Measurements from ENCODE around the gene PPP2R5C. TPM values are rescaled to one million over a fixed set of nuclear protein-coding genes. Genes with fewer than 3 reads are reported as not detected.

PPP2R5C gene
- polyA plus RNA-seq, 4 donors, result 59.6 to 90.8 (median 74.2) TPM

DNA sequence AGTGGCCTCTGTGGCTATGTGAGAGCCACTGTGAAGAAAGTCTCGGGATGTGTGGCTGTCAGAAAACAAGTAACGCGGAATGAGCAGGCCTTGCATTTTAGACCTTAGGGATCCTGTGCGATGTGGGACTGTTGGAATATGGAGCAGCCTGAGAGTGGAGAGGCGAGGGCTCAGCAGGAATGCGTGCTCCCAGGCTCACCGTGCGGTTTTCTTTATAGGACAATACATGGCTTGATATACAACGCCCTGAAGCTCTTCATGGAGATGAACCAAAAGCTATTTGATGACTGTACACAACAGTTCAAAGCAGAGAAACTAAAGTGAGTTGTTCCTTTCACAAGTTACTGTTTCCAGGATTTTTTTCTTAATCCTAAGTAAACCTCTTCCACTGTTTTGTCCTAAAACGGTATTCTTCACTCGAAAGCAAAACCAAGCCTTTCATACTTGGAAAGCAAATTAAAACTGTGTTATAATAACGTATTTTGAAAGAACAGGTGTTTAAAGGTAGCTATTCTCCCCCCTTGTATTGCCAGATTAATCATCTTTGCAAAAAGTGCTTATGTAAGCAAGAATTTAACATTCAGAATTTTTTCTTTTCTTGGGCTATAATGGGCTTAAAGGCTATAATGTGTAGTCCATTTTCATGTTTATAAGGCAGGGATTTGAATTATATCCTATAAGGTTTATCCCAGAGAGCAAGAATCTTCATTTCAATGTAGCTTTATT is 148.0 kb downstream of the PPP2R5C start:
- no peak for FAIRE-seq

DNA sequence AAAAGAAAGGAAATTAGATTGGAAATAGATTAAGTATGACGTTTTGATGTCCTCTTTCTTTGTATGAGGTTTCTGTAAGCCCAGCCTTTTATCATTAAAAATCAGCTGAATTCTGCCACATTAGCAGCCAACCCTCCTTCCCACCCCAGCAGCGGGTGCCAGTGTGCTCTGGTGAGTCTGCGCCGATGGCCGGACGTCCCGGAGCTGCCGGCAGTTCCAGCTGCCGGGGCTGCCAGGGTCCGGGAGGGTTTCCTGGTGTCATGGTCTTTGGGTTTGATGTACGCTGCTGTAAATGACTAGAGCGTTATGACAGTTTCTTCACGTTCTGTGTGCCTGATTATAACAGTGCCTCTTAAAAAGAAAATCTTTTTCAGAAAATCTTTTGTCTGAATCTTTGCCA is 151.3 kb downstream of the PPP2R5C start:
- no peak for FAIRE-seq
- WGBS, 3 donors, result 92 to 93% (median 93%) methylated on average over 13 of the region's 13 CpGs
- no peak for DNase-seq

More for the DNA sequence above, 148.0 kb downstream of the PPP2R5C start:
- no peaks in the 10 kb centered on the region for H3K4me1 ChIP-seq (ENCODE audit: control insufficient read depth in 3 of 3, insufficient read depth in 2 of 3, low read depth in 1 of 3, low read length in 2 of 3)
- 96 to 97% (median 96%) methylated on average over 12 of the region's 12 CpGs for WGBS, 3 donors
- H3K27ac ChIP-seq (ENCODE audit: low read depth in 1 of 3, low read length in 2 of 3), result no peak overlapping the region
- no peaks in the 10 kb centered on the region for H3K9me3 ChIP-seq (ENCODE audit: control insufficient read depth in 2 of 2, insufficient read depth in 1 of 2, low read depth in 1 of 2, low read length in 1 of 2)
- no peak for DNase-seq
- H3K36me3 ChIP-seq (ENCODE audit: control insufficient read depth in 3 of 3, insufficient read depth in 2 of 3, low read depth in 1 of 3, low read length in 3 of 3), result peaks cover 7 to 69% (median 18%) of the 10 kb centered on the region in 3 donors
- H3K4me3 ChIP-seq (ENCODE audit: low read depth in 1 of 3, low read length in 3 of 3), result no peak overlapping the region
- no peaks in the 10 kb centered on the region for H3K27me3 ChIP-seq (ENCODE audit: control insufficient read depth in 3 of 3, insufficient read depth in 3 of 3, low read length in 3 of 3)

DNA sequence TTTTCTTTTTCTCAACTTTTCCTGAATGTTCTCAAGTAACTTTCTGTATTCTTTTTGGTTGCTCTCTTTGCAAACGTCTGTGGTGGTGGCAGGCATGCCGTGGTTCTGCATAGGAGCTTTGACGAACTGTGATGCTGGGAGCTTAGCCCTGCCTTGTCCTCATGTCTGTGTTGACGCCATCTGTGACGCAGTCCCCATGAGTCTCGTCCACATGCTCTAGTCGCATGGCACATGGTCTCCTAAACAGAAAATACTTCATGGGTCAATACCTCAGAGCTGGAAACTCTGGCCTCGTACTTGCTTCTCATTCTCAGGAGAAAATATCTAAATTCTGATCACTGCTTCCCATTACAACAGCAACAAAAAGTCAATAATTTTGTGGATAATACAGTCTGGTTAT is 152.6 kb downstream of the PPP2R5C start:
- FAIRE-seq, result no peak
- DNase-seq, result no peak
- Histone ChIP-seq H3K27ac (ENCODE audit: low read depth in 1 of 3, low read length in 2 of 3) (no peak overlapping the region), H3K36me3 (ENCODE audit: control insufficient read depth in 3 of 3, insufficient read depth in 2 of 3, low read depth in 1 of 3, low read length in 3 of 3) (peaks cover 9 to 63% (median 14%) of the 10 kb centered on the region in 3 donors), H3K4me3 (ENCODE audit: low read depth in 1 of 3, low read length in 3 of 3) (no peak overlapping the region), H3K4me1 (ENCODE audit: control insufficient read depth in 3 of 3, insufficient read depth in 2 of 3, low read depth in 1 of 3, low read length in 2 of 3) (no peaks in the 10 kb centered on the region), H3K9me3 (ENCODE audit: control insufficient read depth in 2 of 2, insufficient read depth in 1 of 2, low read depth in 1 of 2, low read length in 1 of 2) (no peaks in the 10 kb centered on the region), H3K27me3 (ENCODE audit: control insufficient read depth in 3 of 3, insufficient read depth in 3 of 3, low read length in 3 of 3) (no peaks in the 10 kb centered on the region)
- 93 to 95% (median 95%) methylated on average over 8 of the region's 8 CpGs for WGBS, 3 donors

More for the DNA sequence above, 151.3 kb downstream of the PPP2R5C start:
- Histone ChIP-seq H3K4me3 (ENCODE audit: low read depth in 1 of 3, low read length in 3 of 3) (no peak overlapping the region), H3K27ac (ENCODE audit: low read depth in 1 of 3, low read length in 2 of 3) (no peak overlapping the region), H3K36me3 (ENCODE audit: control insufficient read depth in 3 of 3, insufficient read depth in 2 of 3, low read depth in 1 of 3, low read length in 3 of 3) (peaks cover 7 to 68% (median 14%) of the 10 kb centered on the region in 3 donors), H3K4me1 (ENCODE audit: control insufficient read depth in 3 of 3, insufficient read depth in 2 of 3, low read depth in 1 of 3, low read length in 2 of 3) (no peaks in the 10 kb centered on the region), H3K27me3 (ENCODE audit: control insufficient read depth in 3 of 3, insufficient read depth in 3 of 3, low read length in 3 of 3) (no peaks in the 10 kb centered on the region), H3K9me3 (ENCODE audit: control insufficient read depth in 2 of 2, insufficient read depth in 1 of 2, low read depth in 1 of 2, low read length in 1 of 2) (no peaks in the 10 kb centered on the region)

DNA sequence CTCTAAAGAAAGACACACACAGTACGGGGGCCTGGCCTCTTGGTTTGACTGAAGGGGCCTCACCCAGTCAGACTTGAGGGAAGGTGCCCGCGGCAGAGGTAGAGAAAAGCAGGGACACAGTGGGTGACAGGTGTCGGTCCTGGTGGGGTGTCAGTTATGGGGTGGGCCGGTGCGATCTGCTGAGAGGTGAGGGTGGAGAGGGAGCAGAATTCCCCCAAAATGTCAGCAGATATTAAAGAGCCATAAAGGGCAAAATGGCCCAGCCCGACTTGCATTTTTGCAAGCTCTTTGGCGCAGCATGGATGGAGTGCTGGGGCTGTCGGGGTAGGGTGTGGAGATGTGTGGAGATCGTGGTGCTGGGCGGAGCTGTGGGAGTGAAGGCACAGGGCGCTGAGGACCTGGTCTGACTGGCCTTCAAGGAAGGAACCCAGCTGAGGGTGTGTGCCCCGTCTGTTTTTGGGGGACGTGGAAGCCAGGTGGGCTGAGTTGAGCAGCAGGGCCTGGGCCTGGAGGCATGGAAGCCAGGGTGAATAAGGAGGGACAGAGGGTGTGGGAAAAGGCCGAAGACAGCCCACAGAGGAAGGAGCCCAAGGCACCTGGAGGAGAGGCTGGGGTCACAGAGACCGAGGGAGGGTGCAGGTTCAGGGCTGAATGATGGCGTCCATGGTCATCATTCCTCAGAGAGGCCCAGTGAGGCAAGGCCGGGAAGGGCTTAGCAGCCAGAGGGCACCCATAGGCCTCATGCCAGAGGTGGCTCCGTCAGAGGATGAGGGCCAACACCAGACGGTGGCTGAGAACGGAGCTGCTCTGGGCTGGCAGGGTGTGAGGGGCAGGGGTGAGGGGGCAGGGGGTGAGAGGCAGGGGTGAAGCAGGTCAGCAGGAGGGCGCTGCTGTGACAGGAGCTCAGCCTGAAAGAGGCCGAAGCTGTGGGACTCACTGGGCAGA is 154.6 kb downstream of the PPP2R5C start:
- Histone ChIP-seq H3K4me1 (ENCODE audit: control insufficient read depth in 3 of 3, insufficient read depth in 2 of 3, low read depth in 1 of 3, low read length in 2 of 3) (no peaks in the 10 kb centered on the region), H3K36me3 (ENCODE audit: control insufficient read depth in 3 of 3, insufficient read depth in 2 of 3, low read depth in 1 of 3, low read length in 3 of 3) (peaks cover 10 to 62% (median 11%) of the 10 kb centered on the region in 3 donors), H3K4me3 (ENCODE audit: low read depth in 1 of 3, low read length in 3 of 3) (no peak overlapping the region), H3K27me3 (ENCODE audit: control insufficient read depth in 3 of 3, insufficient read depth in 3 of 3, low read length in 3 of 3) (no peaks in the 10 kb centered on the region), H3K9me3 (ENCODE audit: control insufficient read depth in 2 of 2, insufficient read depth in 1 of 2, low read depth in 1 of 2, low read length in 1 of 2) (no peaks in the 10 kb centered on the region), H3K27ac (ENCODE audit: low read depth in 1 of 3, low read length in 2 of 3) (no peak overlapping the region)
- no peak for DNase-seq
- 94 to 95% (median 95%) methylated on average over 19 to 23 of the region's 23 CpGs for WGBS, 3 donors
- FAIRE-seq, result no peak

DNA sequence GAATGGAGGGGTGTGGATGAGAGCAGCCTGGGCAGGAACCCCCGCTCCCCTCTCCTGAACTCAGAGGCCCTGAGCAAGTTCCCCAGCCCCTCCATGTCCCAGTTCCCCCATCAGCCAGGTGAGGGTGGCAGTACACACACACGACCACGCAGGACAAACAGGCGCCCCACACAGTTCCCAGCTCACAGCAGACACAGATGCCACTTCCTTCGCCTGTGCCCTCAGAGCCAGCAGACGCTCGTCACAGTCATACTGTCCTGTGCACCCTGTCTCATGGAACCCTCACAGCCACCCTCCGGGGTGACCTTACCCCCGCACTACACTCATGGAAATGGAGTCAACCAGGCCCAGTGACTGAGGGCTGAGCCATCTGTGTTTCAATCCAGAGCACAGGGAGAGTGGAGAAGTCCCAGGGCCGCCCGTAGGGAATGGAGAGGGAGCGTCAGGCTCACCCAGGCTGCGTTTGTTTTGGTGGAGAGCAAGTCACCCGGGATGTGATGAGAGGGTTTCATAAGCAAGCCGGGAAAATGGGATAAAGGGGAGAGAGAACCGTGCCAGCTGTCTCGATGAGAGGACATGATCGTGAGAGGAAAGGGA is 155.4 kb downstream of the PPP2R5C start:
- H3K4me3 ChIP-seq (ENCODE audit: low read depth in 1 of 3, low read length in 3 of 3), result no peak overlapping the region
- no peak for FAIRE-seq
- H3K27ac ChIP-seq (ENCODE audit: low read depth in 1 of 3, low read length in 2 of 3), result no peak overlapping the region
- WGBS, 3 donors, result 84 to 92% (median 92%) methylated on average over 17 to 18 of the region's 18 CpGs
- no peaks in the 10 kb centered on the region for H3K4me1 ChIP-seq (ENCODE audit: control insufficient read depth in 3 of 3, insufficient read depth in 2 of 3, low read depth in 1 of 3, low read length in 2 of 3)
- no peak for DNase-seq
- no peaks in the 10 kb centered on the region for H3K27me3 ChIP-seq (ENCODE audit: control insufficient read depth in 3 of 3, insufficient read depth in 3 of 3, low read length in 3 of 3)
- no peaks in the 10 kb centered on the region for H3K9me3 ChIP-seq (ENCODE audit: control insufficient read depth in 2 of 2, insufficient read depth in 1 of 2, low read depth in 1 of 2, low read length in 1 of 2)
- H3K36me3 ChIP-seq (ENCODE audit: control insufficient read depth in 3 of 3, insufficient read depth in 2 of 3, low read depth in 1 of 3, low read length in 3 of 3), result peaks cover 10 to 59% (median 11%) of the 10 kb centered on the region in 3 donors

DNA sequence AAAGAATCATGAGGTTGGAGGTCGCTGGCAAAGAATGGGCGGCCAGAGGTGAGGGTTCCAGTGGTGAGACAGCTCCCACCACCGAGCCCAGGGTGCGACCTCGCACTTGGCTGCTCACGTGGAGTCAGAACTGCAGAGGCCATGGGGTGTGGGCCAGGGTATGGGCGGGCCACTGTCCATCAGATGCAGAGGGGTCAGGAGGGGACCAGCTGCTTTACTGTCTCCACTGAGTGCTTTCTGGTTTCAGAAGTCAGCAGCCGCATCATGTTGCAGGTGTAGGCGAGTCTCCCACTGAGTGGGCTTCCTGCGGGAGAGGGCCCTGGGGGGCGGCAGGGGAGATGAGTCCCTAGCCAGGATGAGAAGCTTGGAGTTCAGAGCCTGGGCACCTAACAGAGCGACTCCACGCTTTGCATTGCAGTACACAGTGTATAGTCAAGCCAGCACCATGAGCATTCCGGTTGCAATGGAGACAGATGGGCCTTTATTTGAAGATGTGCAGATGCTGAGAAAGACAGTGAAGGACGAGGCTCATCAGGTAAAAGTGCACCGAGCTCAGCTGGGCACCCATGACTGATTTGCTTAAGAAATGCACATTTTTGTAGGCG is 156.0 kb downstream of the PPP2R5C start:
- Histone ChIP-seq H3K36me3 (ENCODE audit: control insufficient read depth in 3 of 3, insufficient read depth in 2 of 3, low read depth in 1 of 3, low read length in 3 of 3) (peaks cover 8 to 62% (median 11%) of the 10 kb centered on the region in 3 donors), H3K4me1 (ENCODE audit: control insufficient read depth in 3 of 3, insufficient read depth in 2 of 3, low read depth in 1 of 3, low read length in 2 of 3) (no peaks in the 10 kb centered on the region), H3K9me3 (ENCODE audit: control insufficient read depth in 2 of 2, insufficient read depth in 1 of 2, low read depth in 1 of 2, low read length in 1 of 2) (no peaks in the 10 kb centered on the region), H3K4me3 (ENCODE audit: low read depth in 1 of 3, low read length in 3 of 3) (no peak overlapping the region), H3K27me3 (ENCODE audit: control insufficient read depth in 3 of 3, insufficient read depth in 3 of 3, low read length in 3 of 3) (no peaks in the 10 kb centered on the region), H3K27ac (ENCODE audit: low read depth in 1 of 3, low read length in 2 of 3) (no peak overlapping the region)
- 83 to 94% (median 94%) methylated on average over 17 of the region's 17 CpGs for WGBS, 3 donors
- no peak for FAIRE-seq
- DNase-seq, result no peak

DNA sequence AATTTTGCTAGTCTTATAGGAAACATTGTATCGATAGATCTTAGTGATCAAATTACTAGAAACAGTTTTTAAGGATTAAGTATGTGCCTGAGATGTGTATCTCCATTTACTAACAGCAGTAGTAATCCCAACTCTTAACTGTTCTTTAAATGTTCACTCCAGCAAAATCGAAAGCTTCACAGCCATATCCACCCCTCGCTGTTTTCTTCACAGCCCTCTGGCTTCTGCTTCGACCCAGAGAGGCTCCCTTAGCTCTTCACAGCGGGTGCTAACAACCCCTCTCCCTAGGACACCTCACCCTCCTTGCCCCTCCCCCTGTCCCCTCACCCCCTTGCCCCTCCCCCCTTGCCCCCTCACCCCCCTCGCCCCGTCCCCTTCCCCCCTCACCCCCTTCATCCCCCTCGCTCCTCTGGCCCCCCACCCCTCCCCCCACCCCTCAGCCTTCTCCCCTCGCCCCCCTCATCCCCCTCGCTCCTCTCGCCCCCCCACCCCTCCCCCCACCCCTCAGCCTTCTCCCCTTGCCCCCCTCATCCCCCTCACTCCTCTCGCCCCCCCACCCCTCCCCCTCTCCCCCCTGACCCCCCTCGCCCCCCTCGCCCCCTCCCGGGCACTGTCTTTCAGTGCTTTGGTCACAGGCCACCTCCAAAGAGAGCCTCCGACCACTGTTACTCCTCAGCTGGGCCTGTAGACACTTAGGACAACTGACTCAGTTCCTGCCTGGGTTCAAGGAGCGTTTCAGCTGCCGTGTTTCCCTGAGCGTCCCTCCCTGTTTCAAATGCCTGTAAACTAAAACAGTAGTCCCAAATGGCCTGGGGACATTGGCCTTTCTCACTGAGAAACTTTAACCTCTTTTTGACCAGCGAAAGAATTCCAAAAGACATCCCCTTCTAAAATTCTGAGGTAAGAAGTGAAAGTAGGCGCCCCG is 156.8 kb downstream of the PPP2R5C start:
- Histone ChIP-seq H3K27me3 (ENCODE audit: control insufficient read depth in 3 of 3, insufficient read depth in 3 of 3, low read length in 3 of 3) (no peaks in the 10 kb centered on the region), H3K9me3 (ENCODE audit: control insufficient read depth in 2 of 2, insufficient read depth in 1 of 2, low read depth in 1 of 2, low read length in 1 of 2) (no peaks in the 10 kb centered on the region), H3K4me1 (ENCODE audit: control insufficient read depth in 3 of 3, insufficient read depth in 2 of 3, low read depth in 1 of 3, low read length in 2 of 3) (no peaks in the 10 kb centered on the region), H3K36me3 (ENCODE audit: control insufficient read depth in 3 of 3, insufficient read depth in 2 of 3, low read depth in 1 of 3, low read length in 3 of 3) (peaks cover 5 to 63% (median 11%) of the 10 kb centered on the region in 3 donors), H3K27ac (ENCODE audit: low read depth in 1 of 3, low read length in 2 of 3) (no peak overlapping the region), H3K4me3 (ENCODE audit: low read depth in 1 of 3, low read length in 3 of 3) (no peak overlapping the region)
- WGBS, 3 donors, result 77 to 95% (median 93%) methylated on average over 11 to 15 of the region's 22 CpGs
- FAIRE-seq (no peak), DNase-seq (no peak)
